Measurements from ENCODE around the gene XRCC6.

DNA sequence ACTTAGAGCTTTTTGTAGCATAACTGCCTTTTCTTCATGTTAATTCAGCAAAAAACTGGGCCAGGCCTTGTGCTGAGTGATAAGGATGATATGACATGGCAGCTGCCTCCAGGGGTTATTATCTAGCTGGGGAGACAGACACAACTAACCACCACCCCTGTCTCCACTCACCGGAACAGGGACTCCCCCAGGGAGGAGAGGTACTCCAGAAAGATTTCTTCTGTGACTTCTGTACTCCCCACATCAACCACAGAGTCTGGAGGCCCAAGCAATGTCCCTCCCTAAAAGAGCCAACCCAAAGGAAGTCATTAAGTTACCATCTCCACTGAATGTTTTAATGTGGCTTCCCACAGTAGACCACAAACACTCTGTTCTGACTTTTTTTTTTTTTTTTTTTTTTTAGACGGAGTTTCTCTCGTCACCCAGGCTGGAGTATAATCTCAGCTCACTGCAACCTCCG is 17.2 kb upstream of the XRCC6 start:
- no peak for TF ChIP-seq EP300 (IDR thresholded peaks at IDR 0.05)
- TF ChIP-seq, protein P1, sequence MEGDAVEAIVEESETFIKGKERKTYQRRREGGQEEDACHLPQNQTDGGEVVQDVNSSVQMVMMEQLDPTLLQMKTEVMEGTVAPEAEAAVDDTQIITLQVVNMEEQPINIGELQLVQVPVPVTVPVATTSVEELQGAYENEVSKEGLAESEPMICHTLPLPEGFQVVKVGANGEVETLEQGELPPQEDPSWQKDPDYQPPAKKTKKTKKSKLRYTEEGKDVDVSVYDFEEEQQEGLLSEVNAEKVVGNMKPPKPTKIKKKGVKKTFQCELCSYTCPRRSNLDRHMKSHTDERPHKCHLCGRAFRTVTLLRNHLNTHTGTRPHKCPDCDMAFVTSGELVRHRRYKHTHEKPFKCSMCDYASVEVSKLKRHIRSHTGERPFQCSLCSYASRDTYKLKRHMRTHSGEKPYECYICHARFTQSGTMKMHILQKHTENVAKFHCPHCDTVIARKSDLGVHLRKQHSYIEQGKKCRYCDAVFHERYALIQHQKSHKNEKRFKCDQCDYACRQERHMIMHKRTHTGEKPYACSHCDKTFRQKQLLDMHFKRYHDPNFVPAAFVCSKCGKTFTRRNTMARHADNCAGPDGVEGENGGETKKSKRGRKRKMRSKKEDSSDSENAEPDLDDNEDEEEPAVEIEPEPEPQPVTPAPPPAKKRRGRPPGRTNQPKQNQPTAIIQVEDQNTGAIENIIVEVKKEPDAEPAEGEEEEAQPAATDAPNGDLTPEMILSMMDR (IDR thresholded peaks at IDR 0.05) = no peak
